Stimulated activated CD8-positive, alpha-beta memory T cell treated with anti-CD3 and anti-CD28 coated beads, Interleukin-7, amount 100 ng/mL, for 1 hour (primary cell): ENCODE results near the gene PLXDC1.

Experiments
- DNase-seq, 2 donors: peaks; one replicate each; pipeline ENCODE4 v3.0.0-alpha.2; 2020; ENCODE audit warnings: low read depth in 2 of 2

The PLXDC1 gene

DNA sequence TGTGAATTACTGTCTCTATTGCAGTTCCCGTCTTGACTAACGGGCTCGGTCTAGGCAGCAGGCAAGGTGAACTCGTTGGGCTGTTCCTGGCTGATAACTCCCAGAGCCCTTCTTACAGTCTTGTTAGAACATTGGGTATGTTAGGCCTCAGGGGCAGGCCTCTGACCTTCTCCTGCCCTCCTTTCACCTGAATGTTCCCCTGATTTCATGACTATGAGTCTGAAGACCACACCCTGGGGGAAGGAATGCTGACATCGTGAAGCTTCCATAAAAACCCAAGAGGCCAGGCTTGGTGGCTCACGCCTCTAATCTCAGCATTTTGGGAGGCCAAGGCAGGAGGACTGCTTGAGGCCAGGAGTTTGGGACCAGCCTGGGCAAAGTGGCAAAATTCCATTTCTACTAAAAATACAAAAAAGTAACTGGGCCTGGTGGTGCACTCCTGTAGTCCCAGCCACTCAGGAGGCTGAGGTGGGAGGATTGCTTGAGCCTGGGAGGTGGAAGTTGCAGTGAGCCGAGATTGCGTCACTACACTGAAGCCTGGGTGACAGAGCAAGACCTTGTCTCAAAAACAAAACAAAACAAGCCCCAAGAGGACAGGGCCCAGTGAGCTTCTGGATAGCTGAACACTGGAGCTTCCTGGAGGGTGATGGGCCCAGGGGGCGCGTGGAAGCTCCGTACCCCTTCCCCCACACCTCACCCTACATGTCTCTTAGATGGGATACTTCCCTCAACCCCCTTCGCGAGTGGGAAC, 136.5 kb downstream of the PLXDC1 start:
- no peak for DNase-seq

DNA sequence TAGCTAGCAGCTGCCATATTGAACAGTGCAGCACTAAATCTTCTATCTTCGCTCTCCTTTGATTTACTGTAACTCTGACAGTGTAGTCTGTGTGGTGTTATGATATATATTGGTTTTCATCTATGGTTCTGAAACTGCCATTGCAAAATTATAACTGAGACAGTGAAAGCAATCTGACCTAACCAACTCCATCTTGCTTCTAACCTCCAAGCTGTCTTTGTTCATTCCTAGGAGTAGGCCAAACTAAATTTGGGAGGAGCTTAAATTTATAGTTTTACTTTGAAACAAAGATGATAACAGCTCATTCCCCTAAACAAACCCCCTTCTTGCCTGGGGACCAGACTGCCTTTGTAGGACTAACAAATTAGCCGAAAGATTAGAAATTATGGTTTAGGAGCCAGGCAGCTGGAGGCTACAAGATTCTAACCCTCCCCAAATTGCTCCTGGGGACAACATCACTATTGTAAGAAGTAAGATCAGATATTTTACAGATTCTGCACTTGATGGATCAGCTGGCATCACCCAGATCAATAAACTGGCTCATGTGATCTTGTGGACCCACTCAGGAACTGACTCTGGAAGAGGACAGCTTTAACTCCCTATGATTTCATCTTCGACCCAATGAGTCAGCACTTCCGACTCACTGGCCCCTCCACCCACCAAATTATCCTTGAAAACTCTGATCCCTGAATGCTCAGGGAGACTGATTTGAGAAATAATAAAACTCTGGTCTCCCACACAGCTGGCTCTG, 137.2 kb downstream of the PLXDC1 start:
- no peak for DNase-seq
